Measurements from ENCODE around the gene ADGRA1. TPM values are rescaled to one million over a fixed set of nuclear protein-coding genes. Genes with fewer than 3 reads are reported as not detected.
A peak's percentile ranks its signal among the peaks of the same experiment; 100 is the strongest.
"Not testable (repeated sequence)": the region's sequence is repeated elsewhere in the genome, so short reads cannot be mapped to it uniquely, and the experiment has no call there.

ADGRA1 gene
- total RNA-seq, 2 experiments from 2014 or later: not detected

- ATAC-seq (no peak), DNase-seq (no peak)
- Mint-ChIP-seq H3K27ac (no peak overlapping the region), H3K4me3 (no peak overlapping the region), H3K27me3 (peaks cover 15% of the 10 kb centered on the region), H3K36me3 (ENCODE audit: low read depth) (no peaks in the 10 kb centered on the region), H3K9me3 (ENCODE audit: low read depth) (no peaks in the 10 kb centered on the region), H3K4me1 (no peaks in the 10 kb centered on the region)
- intact Hi-C loops (cut with DNase I, micrococcal nuclease): no loop called here
- CTCF ChIA-PET: no interaction called here
- POLR2A ChIA-PET: no interaction called here
Measured at GRCh38 chr10:133166828-133167692, 79.3 kb downstream of the ADGRA1 start.

- no peak overlapping the region for H3K27ac Mint-ChIP-seq
- DNase-seq: no peak
- no peaks in the 10 kb centered on the region for H3K4me1 Mint-ChIP-seq
Measured at GRCh38 chr10:133167693-133168616, 80.2 kb downstream of the ADGRA1 start.

GRCh38 chr10:133168617-133169031 lies 80.9 kb downstream of the ADGRA1 start:
- no peak overlapping the region for H3K4me3 Mint-ChIP-seq
- H3K27ac Mint-ChIP-seq: no peak overlapping the region
- no peak for DNase-seq
- H3K9me3 Mint-ChIP-seq (ENCODE audit: low read depth): no peaks in the 10 kb centered on the region
- intact Hi-C loops (cut with DNase I, micrococcal nuclease): no loop called here
- peaks cover 10% of the 10 kb centered on the region for H3K27me3 Mint-ChIP-seq
- POLR2A ChIA-PET: no interaction called here
- H3K36me3 Mint-ChIP-seq (ENCODE audit: low read depth): no peaks in the 10 kb centered on the region
- H3K4me1 Mint-ChIP-seq: no peaks in the 10 kb centered on the region
- no peak for ATAC-seq
- CTCF ChIA-PET: no interaction called here

More at GRCh38 chr10:133167693-133168616, 80.2 kb downstream of the ADGRA1 start:
- CTCF ChIA-PET: no interaction called here
- Mint-ChIP-seq H3K9me3 (ENCODE audit: low read depth) (no peaks in the 10 kb centered on the region), H3K4me3 (no peak overlapping the region), H3K36me3 (ENCODE audit: low read depth) (no peaks in the 10 kb centered on the region), H3K27me3 (peaks cover 7% of the 10 kb centered on the region)
- POLR2A ChIA-PET: no interaction called here
- no peak for ATAC-seq
- intact Hi-C loops (cut with DNase I, micrococcal nuclease): no loop called here

- H3K27me3 Mint-ChIP-seq: peaks cover 10% of the 10 kb centered on the region
- H3K4me1 Mint-ChIP-seq: no peaks in the 10 kb centered on the region
- no peak for DNase-seq
- intact Hi-C loops (cut with DNase I, micrococcal nuclease): no loop called here
- ATAC-seq: no peak
- no peak overlapping the region for H3K4me3 Mint-ChIP-seq
- ChIA-PET POLR2A (no interaction called here), CTCF (no interaction called here)
- H3K27ac Mint-ChIP-seq: no peak overlapping the region
- no peaks in the 10 kb centered on the region for H3K36me3 Mint-ChIP-seq (ENCODE audit: low read depth)
- H3K9me3 Mint-ChIP-seq (ENCODE audit: low read depth): no peaks in the 10 kb centered on the region
Measured at GRCh38 chr10:133169173-133169947, 81.6 kb downstream of the ADGRA1 start.

GRCh38 chr10:133170092-133170491 lies 82.4 kb downstream of the ADGRA1 start:
- Mint-ChIP-seq H3K9me3 (ENCODE audit: low read depth) (no peaks in the 10 kb centered on the region), H3K4me1 (no peaks in the 10 kb centered on the region), H3K27me3 (peaks cover 13% of the 10 kb centered on the region), H3K27ac (no peak overlapping the region), H3K4me3 (no peak overlapping the region), H3K36me3 (ENCODE audit: low read depth) (no peaks in the 10 kb centered on the region)
- ChIA-PET CTCF (no interaction called here), POLR2A (no interaction called here)
- DNase-seq (no peak), ATAC-seq (no peak)
- intact Hi-C loops (cut with DNase I, micrococcal nuclease): no loop called here

GRCh38 chr10:133173860-133174640 lies 86.3 kb downstream of the ADGRA1 start:
- H3K4me1 Mint-ChIP-seq: no peaks in the 10 kb centered on the region
- peaks cover 11% of the 10 kb centered on the region for H3K27me3 Mint-ChIP-seq
- no peak overlapping the region for H3K4me3 Mint-ChIP-seq
- no peak overlapping the region for H3K27ac Mint-ChIP-seq
- ChIA-PET CTCF (interaction anchor here (0.6 kb wide), 1 partner anchor 29 kb away, joined by 3 read pairs; no protein-coding TSS in a partner anchor), POLR2A (no interaction called here)
- intact Hi-C loops (cut with DNase I, micrococcal nuclease): no loop called here
- H3K36me3 Mint-ChIP-seq (ENCODE audit: low read depth): no peaks in the 10 kb centered on the region
- DNase-seq (no peak), ATAC-seq (no peak)
- H3K9me3 Mint-ChIP-seq (ENCODE audit: low read depth): peaks cover 11% of the 10 kb centered on the region

- no peak for DNase-seq
- Mint-ChIP-seq H3K27me3 (peaks cover 11% of the 10 kb centered on the region), H3K4me3 (no peak overlapping the region), H3K36me3 (ENCODE audit: low read depth) (no peaks in the 10 kb centered on the region), H3K4me1 (no peaks in the 10 kb centered on the region), H3K27ac (no peak overlapping the region), H3K9me3 (ENCODE audit: low read depth) (peaks cover 11% of the 10 kb centered on the region)
- ChIA-PET POLR2A (no interaction called here), CTCF (no interaction called here)
- intact Hi-C loops (cut with DNase I, micrococcal nuclease): no loop called here
- no peak for ATAC-seq
Measured at GRCh38 chr10:133174689-133175263, 87.1 kb downstream of the ADGRA1 start.

- DNase-seq; CTCF ChIA-PET; ATAC-seq; intact Hi-C loops (cut with DNase I, micrococcal nuclease); POLR2A ChIA-PET; H3K27ac Mint-ChIP-seq; H3K4me3 Mint-ChIP-seq; H3K36me3 Mint-ChIP-seq (ENCODE audit: low read depth); H3K4me1 Mint-ChIP-seq: not testable (repeated sequence)
- Mint-ChIP-seq H3K9me3 (ENCODE audit: low read depth) (peaks cover 11% of the 10 kb centered on the region), H3K27me3 (peaks cover 11% of the 10 kb centered on the region)
Measured at GRCh38 chr10:133175624-133176023, 87.9 kb downstream of the ADGRA1 start.

- ChIA-PET CTCF (no interaction called here), POLR2A (no interaction called here)
- Mint-ChIP-seq H3K9me3 (ENCODE audit: low read depth) (peaks cover 11% of the 10 kb centered on the region), H3K27me3 (peaks cover 11% of the 10 kb centered on the region), H3K36me3 (ENCODE audit: low read depth) (no peaks in the 10 kb centered on the region), H3K4me3 (no peak overlapping the region), H3K4me1 (no peaks in the 10 kb centered on the region), H3K27ac (no peak overlapping the region)
- DNase-seq (no peak), ATAC-seq (no peak)
- intact Hi-C loops (cut with DNase I, micrococcal nuclease): no loop called here
Measured at GRCh38 chr10:133176546-133176945, 88.8 kb downstream of the ADGRA1 start.

- ChIA-PET CTCF (no interaction called here), POLR2A (no interaction called here)
- Mint-ChIP-seq H3K4me3 (no peak overlapping the region), H3K4me1 (no peaks in the 10 kb centered on the region), H3K36me3 (ENCODE audit: low read depth) (no peaks in the 10 kb centered on the region), H3K27ac (no peak overlapping the region), H3K9me3 (ENCODE audit: low read depth) (peaks cover 11% of the 10 kb centered on the region), H3K27me3 (peaks cover 8% of the 10 kb centered on the region)
- intact Hi-C loops (cut with DNase I, micrococcal nuclease): no loop called here
- DNase-seq (peak; percentile 1), ATAC-seq (no peak)
Measured at GRCh38 chr10:133177380-133178157, 89.8 kb downstream of the ADGRA1 start.

Measured in activated CD4-positive, alpha-beta T cell treated with anti-CD3 and anti-CD28 coated beads for 36 hours (primary cell).